ENCODE data around the gene TMEM60. TPM values are rescaled to one million over a fixed set of nuclear protein-coding genes. Genes with fewer than 3 reads are reported as not detected.
"Not testable (repeated sequence)": the region's sequence is repeated elsewhere in the genome, so short reads cannot be mapped to it uniquely, and the experiment has no call there.

TMEM60 gene
- total RNA-seq: 9.2 and 11.2 TPM in 2 replicates

- DNase-seq: peak; percentile 99
Measured at GRCh38 chr7:77798394-77799077, at the start of gene TMEM60, which contains the start of gene PHTF2. TSS of gene TMEM60 (minus strand) at chr7:77798434. CDS start at chr7:77794373, 4,061 bp downstream. TSS of gene PHTF2 (plus strand) at chr7:77798773.

GRCh38 chr7:77846317-77847092 is 48.3 kb upstream of the TMEM60 start:
- DNase-seq: no peak

- no peak for DNase-seq
Measured at GRCh38 chr7:77843194-77843593, 45.0 kb upstream of the TMEM60 start.

- DNase-seq: no peak
Measured at GRCh38 chr7:77839919-77840318, 41.7 kb upstream of the TMEM60 start.

- no peak for DNase-seq
Measured at GRCh38 chr7:77838929-77839491, 40.8 kb upstream of the TMEM60 start.

GRCh38 chr7:77837966-77838365 is 39.7 kb upstream of the TMEM60 start:
- DNase-seq: no peak

GRCh38 chr7:77837275-77837674 is 39.0 kb upstream of the TMEM60 start:
- no peak for DNase-seq

GRCh38 chr7:77836425-77836824 is 38.2 kb upstream of the TMEM60 start:
- not testable (repeated sequence) for DNase-seq

- no peak for DNase-seq
Measured at GRCh38 chr7:77833136-77833535, 34.9 kb upstream of the TMEM60 start.

GRCh38 chr7:77831953-77832352 is 33.7 kb upstream of the TMEM60 start:
- no peak for DNase-seq

- no peak for DNase-seq
Measured at GRCh38 chr7:77831481-77831880, 33.2 kb upstream of the TMEM60 start.

- DNase-seq: no peak
Measured at GRCh38 chr7:77830649-77831355, 32.6 kb upstream of the TMEM60 start.

GRCh38 chr7:77827999-77828398 is 29.8 kb upstream of the TMEM60 start:
- DNase-seq: no peak

GRCh38 chr7:77826300-77826699 is 28.1 kb upstream of the TMEM60 start:
- DNase-seq: no peak

- DNase-seq: no peak
Measured at GRCh38 chr7:77825131-77825530, 26.9 kb upstream of the TMEM60 start.

- no peak for DNase-seq
Measured at GRCh38 chr7:77824636-77825035, 26.4 kb upstream of the TMEM60 start.

GRCh38 chr7:77823787-77824186 is 25.6 kb upstream of the TMEM60 start:
- DNase-seq: no peak

GRCh38 chr7:77822269-77822668 is 24.0 kb upstream of the TMEM60 start:
- no peak for DNase-seq

GRCh38 chr7:77820967-77821366 is 22.7 kb upstream of the TMEM60 start:
- no peak for DNase-seq

GRCh38 chr7:77819021-77819420 is 20.8 kb upstream of the TMEM60 start:
- DNase-seq: no peak

- no peak for DNase-seq
Measured at GRCh38 chr7:77813180-77813579, 14.9 kb upstream of the TMEM60 start.

GRCh38 chr7:77812290-77812685 is 14.1 kb upstream of the TMEM60 start:
- DNase-seq: peak; percentile 15
